ENCODE data around the gene CSF1R.

Gene CSF1R

DNA sequence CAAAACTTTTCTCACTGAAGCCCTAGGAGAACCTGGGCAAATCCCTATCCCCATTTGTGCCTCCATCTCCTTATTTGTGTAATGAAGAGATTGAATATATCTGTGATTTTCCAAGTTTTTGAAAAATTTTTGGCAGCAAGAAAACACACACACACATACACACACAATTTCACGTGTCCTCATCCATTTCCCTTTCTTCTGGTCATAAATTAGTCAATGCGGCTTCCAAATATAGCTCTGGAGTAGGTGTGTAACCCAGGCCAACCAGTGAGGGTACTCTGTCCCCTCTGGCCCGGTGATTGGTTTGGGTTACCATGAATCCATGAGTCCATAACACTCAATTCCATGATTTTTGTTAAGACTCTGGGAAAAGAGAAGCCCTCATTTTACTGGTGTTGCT, 12.7 kb downstream of the CSF1R start:
- DNase-seq (ENCODE audit: low read depth in 2 of 3, low spot score in 1 of 3), result no peak

DNA sequence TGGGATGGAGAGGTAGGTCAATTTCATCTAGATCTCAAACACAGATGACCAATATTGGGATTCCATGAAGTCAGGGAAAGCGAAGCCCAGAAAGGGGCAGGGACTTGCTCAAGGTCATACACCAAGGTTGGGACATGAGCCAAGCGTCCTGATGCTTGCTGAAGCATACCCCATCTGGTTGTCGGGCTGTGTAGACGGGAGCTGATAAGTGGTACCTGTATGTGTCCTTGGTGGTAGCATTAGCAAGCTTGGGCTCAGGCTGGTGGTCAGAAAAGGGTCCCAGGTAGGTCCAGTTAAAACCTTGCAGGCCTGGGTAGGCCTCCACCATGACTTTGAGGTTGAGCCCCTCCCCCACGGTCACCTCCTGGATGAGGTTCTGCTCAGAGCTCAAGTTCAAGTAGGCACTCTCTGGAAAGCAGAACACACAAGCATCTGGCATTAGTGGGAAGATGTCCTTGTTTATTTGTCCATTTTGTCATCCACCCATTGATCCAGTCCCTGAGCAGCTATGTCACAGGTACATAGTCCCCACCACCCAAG, 13.2 kb downstream of the CSF1R start:
- DNase-seq (ENCODE audit: low read depth in 2 of 3, low spot score in 1 of 3), result no peak

DNA sequence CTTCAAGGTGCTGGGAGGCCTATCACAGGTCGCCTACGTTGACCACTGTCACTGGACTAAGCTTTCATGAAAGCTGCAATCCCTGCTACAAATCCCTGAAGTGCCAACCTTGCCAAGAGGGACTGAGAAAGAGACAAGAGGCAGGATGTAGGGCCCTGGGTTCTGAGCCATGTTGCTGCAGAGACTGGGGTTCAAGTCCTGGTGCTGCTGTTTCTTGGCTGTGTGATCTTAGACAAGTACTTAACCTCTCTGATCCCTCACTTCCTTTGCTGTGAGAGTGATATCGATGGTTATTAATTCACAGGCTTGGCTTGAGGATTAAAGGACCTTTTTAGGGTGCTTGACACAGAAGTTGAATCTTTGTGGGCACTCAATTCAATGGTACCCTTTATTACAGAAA, 15.5 kb downstream of the CSF1R start:
- DNase-seq (ENCODE audit: low read depth in 2 of 3, low spot score in 1 of 3), result no peak

DNA sequence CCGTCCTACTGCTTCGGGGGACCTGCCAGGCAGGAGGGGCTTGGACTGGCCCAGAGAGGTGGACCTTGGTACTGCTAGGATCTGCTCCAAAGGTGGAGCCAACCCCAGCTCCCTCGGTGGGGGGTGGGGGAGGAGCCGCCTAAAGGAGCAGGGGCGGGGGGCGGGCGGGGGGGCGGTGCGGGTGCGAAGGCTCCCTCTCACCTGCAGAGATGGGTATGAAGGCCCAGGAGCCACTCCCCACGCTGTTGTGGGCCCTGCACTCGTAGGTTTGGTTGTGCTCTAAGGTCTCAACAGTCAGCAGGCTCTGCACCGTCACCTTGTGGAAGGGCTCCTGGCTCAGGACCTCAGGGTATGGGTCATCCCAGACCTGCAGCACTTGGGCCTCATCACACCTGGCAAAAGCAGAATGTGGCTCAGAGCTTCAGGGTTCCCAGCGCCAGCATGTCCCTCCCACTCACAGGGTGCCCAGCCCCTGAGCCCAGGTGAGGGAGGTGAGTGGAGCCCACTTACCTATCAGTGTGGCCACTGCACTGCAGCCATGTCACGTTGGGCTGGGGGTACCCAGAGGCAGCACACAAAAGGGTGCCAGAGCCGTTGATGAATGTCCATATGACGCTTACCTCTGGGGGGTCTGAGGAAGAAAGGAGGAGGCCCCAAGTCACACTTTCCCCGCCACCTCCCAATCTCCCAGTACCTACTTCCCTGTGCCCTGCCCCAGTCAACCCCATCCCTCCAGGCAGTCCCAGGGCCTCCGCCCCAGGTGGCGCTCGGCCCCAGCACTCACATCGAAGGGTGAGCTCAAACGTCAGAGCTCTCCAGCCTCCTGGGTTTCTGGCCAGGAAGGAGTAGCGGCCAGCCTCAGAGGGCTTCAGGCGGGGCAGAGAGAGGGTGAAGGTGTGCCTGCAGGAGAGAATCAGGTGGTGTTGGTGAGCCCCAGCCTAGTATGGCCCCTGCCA, 16.4 kb downstream of the CSF1R start:
- DNase-seq (ENCODE audit: low read depth in 2 of 3, low spot score in 1 of 3), result no peak

DNA sequence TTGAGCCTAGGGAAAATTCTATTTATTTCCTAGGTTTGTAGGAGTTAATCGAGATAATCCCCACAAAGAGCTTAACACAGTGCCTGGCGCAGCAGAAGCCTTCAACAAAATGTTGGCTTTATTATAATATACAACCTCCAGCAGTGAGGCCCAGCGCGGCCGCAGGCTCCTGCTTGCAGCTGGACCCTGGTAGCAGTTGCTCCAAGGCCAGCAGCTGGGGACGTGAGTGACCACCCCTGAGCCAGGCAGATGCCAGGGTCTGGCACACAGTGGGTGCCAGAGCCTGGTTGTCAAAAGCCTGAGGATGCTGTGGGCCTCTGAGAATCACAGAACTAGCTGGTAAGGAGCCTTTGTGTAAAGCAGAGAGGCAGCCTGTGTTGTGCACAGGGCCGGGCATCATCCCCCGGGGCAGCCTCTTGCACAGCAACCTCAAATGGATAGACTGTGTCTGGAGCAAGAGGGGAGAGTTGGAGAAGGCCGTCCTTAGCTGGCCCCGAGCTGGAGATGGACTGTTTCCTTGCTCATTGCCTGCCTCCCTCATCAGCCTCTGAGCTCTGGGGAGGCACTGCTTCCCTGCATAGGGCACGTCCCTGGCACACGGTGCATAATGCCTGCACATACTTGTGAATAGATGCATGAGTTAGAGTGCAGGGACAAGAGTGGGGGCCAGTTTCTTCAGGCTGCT, 17.3 kb downstream of the CSF1R start:
- DNase-seq (ENCODE audit: low read depth in 2 of 3, low spot score in 1 of 3), result no peak

DNA sequence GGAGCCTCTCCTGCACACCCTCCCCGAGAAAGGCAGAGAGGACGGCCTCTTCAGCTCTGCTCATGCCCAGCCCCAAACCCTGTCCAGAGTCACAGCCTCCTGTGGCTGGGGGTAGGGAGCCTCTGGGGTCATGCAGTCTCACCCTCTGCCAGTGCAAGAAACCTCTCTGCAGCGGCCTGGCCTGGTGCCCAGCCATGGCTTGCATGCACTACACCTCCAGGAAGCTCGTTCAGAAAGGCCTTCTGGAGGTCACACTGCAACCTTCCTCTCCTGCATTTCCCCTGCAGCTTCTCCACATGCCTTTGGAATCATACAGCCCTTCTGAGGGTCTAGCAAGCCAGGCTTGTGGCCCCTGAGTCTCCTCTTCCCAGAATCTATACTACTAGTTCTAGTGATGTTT, 17.9 kb downstream of the CSF1R start:
- DNase-seq (ENCODE audit: low read depth in 2 of 3, low spot score in 1 of 3), result no peak

DNA sequence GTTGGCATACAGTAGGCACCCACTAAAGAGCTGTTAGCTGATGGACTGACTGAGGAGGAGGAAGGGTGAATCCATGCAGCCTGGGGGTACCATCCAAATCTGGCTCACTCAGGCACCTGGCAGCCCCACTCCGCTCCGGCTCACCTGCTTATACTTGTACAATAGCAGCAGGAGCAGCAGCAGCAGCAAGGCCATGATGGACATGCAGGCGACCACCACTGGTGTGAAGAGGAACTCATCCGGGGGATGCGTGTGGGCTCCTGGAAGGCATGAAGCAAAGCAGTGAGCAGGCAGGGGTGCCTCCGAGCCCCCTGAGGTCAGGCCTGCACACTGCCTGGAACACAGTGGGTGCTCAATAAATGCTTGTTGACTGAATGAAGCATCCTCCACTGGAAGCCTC, 18.3 kb downstream of the CSF1R start:
- DNase-seq (ENCODE audit: low read depth in 2 of 3, low spot score in 1 of 3), result no peak

DNA sequence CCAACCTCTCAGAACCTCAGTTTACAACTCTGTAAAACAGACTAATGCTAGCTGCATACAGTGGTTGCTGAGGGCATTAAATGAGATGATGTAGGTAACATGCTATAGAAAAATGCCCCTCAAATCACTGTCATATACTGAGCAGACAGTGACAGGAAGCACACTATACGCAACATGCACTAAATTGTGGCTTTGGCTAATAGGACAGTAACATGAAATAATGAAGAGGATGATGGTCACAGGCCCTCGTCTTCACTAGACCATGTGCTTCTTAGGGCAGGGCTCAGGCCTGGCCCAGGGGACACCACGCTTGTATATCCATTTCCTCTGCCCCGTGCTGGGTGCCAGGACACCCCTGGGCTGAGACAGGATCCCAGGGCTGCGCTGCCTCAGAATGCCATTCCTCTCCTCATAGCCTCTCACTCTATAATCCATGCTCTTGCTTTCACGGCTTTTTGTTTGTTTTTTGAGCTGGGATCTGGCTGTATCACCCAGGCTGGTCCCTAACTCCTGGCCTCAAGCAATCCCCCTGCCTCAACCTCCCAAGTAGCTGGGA, 18.9 kb downstream of the CSF1R start:
- DNase-seq (ENCODE audit: low read depth in 2 of 3, low spot score in 1 of 3), result no peak

DNA sequence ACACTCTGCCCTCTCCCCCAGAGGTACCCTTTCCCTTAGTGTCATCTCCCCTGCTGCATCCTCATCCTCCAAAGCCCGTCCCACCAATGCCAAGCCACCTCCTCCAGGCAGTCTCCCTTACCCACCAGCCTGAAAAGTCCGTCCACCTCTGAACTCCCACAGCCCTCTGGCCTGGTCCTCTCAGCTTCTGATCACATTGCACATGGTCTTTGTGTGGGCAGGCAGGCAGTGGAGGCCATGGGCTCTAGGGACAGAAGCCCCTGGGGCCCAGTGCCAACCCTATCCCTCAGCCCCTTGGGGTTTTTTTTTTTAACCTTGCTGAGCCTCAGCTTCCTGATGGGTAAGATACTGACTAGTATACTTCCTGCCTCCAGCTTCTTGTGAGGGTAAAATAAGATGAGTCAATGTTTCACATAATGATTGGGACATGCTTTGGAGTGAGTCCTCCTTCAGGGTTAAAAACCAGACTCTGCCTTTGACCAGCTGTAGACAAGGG, 19.4 kb downstream of the CSF1R start:
- no peak for DNase-seq (ENCODE audit: low read depth in 2 of 3, low spot score in 1 of 3)

DNA sequence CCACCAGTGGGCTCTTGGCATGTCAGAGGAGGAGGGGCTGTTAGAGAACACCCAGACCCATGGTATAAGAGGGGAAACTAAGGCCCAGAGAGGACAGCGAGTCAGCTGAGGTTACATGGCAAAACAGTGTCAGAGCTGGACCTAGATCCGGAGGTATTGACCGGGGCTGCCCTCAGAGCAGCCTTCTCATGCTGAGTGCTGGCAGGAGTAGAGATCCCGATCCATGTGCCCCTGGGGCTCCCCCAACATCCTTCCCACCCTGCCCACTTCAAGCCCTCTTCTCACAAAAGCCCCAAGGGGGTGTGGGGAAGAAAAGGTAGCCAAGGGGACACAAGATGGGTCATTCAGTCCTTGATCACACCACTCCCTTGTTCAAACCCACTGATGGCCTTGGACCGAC, 19.9 kb downstream of the CSF1R start:
- DNase-seq (ENCODE audit: low read depth in 2 of 3, low spot score in 1 of 3), result no peak

DNA sequence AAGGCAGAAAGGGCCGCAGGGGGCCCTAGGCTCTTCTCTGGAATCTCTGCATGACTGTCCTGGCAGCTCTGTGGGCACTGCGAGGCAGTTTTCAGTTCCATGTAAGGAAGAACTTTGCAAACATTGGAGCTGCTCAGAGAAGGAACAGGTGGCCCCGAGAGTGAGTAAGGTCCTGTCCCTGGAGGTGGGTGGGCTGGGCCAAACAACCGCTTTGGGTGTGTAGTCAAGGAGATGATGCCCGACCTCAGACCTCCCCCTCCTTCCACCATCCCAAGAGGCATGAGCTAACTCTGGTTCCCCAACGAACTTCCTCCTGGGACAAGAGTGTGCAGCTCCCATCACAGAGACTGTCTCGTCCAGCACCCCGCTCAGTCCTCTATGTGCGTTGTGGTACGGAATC, 20.5 kb downstream of the CSF1R start:
- DNase-seq (ENCODE audit: low read depth in 2 of 3, low spot score in 1 of 3), result no peak

DNA sequence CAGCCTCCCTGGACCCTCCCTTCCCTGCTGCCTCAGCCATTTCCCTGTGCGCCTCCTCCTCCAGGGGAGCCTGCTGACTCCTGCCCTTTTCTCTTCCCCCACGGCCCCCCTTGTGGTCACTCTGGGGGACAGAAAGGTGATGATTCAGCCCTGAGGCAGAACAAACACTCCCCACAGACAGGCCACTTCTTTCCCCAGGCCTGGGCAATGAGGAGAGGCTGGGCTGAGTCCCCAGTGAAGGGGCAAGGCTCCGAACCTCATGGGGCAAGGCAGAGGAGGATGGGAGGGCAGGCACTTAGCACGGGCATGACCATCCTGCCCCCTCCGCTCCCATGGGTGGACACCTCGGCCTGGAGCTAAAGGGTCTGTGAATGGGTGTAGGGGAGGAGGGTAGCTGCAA, 21.0 kb downstream of the CSF1R start:
- no peak for DNase-seq (ENCODE audit: low read depth in 2 of 3, low spot score in 1 of 3)

DNA sequence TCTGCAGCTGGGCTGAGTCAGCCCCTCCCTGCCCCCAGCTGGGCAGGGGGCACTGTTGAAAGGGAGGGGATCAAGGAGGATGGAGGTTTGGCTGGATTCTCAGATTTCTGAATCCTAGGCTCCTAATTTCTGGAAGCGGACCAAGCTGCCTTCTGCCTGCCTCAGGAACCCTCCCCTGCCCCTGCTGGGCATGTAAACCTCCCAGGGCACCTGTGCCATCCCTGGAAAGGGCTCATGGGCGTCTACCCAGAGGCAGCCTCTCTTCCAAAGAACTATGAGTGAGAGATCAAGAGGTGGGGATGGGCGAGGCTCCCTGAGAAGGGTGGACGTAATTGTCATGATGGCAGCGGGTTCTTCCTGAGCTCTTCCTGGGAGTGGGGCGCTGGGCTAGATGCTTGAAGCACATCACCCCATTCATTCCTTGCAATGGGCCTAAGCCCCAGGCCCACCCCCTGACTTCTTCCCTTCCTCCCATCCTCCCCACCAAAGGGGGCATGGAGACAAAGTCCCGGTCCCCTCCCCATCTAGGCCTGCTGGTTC, 21.6 kb downstream of the CSF1R start:
- no peak for DNase-seq (ENCODE audit: low read depth in 2 of 3, low spot score in 1 of 3)

DNA sequence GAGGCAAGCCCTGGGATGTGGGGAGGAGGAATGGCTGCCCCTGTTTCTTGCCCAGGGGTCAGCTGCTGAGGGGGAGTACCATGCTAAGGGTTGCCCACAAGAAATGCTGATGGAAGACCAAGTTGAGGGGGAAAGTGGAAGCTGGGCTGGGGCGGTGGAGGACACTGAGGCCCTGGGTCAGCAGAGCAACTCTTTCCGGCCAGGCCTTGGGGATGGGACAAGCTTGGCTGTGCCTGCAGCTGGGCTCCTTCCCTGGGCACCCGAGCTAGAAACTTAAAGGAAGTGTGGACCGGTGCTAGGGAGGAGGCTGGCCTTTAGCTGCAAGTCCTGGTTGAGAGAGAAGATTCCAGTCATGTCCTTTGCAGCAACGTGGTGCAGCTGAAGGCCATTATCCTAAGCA, 22.7 kb downstream of the CSF1R start:
- DNase-seq (ENCODE audit: low read depth in 2 of 3, low spot score in 1 of 3), result no peak

DNA sequence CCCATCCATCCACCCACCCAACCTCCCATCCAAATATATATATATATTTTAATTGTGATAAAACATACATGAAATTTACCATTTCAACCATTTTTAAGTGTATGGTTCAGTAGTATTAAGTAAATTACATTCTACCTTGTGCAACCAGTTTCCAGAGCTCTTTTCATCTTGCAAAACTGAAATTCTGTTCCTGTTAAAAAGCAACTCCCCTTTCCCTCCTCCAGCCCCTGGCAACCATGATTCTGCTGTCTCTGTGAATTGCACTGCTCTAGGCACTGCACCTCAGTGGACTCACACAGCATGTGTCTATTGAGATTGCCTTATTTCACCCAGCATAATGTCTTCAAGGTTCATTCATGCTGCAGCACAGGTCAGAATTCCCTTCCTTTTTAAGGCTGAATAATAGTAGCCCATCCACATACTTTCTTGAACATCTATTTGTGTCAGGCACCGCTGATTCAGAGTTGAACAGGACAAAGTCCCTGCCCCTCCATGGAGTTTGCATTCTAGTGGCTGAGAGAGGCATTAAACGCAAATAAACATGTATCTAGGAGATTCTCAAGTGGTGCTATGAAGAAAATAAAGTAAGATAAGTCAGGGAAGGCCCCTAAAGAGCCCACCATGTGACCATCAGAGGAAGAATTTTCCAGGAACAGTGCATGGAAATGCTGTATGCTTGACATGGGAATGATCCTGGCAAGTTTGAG, 24.0 kb downstream of the CSF1R start:
- no peak for DNase-seq (ENCODE audit: low read depth in 2 of 3, low spot score in 1 of 3)

DNA sequence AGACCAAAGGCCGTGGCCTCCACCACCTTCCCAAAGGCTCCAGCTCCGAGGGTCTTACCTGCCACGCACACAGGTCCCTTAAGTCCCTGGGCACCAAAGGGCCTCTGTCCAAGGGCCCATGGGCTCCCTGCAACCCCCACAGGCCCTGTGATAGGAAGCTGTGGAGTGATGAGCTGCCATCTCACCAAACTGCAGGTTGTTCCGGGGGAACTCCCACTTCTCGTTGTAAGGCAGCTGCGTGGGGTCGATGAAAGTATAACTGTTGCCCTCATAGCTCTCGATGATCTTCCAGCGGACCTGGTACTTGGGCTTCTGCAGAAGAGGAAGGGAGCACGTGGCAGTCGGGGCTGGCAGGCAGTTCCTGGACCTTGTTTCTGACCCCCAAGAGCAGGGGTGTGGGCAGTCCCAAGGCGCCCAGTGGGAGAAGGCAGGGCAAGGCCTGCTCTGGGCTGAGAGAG, 24.8 kb downstream of the CSF1R start:
- no peak for DNase-seq (ENCODE audit: low read depth in 2 of 3, low spot score in 1 of 3)

DNA sequence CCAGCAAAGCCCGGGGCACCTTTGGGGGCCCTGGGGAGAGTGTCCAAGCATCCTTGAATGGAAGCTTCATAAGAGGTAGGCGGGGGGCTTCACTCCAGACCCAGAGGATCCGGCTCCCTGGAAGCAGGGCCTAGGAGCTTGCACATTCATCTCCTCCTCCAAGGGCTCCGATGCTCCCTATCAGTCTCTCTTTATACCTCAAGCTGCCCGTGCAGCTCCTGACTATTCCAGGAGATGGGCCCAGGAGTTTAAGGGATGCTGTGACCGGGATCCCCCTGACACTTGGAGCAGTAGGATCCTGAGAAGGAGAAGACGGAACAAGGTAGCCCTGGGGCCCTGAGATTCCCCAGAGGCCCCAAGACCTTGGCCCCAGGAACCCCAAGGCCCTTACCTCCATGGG, 25.9 kb downstream of the CSF1R start:
- no peak for DNase-seq (ENCODE audit: low read depth in 2 of 3, low spot score in 1 of 3)

DNA sequence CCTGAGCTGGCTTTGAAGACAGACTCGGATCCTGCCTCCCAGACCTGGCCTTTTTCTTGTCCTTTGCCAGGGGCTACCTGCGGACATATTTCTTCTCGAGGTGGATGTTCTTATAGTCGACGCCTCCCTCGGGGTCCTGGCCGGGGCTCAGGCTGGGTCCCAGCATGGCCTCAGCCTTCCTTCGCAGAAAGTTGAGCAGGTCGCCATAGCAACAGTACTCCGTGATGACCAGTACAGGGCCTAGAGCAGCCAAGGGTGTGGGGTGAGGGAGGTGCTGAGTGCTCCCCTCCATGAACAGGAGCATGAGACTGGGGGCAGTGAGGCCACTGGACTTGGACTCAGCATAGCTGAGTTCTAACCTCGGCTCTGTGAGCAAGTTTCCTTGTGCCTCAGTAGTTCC, 26.7 kb downstream of the CSF1R start:
- DNase-seq (ENCODE audit: low read depth in 2 of 3, low spot score in 1 of 3), result no peak

DNA sequence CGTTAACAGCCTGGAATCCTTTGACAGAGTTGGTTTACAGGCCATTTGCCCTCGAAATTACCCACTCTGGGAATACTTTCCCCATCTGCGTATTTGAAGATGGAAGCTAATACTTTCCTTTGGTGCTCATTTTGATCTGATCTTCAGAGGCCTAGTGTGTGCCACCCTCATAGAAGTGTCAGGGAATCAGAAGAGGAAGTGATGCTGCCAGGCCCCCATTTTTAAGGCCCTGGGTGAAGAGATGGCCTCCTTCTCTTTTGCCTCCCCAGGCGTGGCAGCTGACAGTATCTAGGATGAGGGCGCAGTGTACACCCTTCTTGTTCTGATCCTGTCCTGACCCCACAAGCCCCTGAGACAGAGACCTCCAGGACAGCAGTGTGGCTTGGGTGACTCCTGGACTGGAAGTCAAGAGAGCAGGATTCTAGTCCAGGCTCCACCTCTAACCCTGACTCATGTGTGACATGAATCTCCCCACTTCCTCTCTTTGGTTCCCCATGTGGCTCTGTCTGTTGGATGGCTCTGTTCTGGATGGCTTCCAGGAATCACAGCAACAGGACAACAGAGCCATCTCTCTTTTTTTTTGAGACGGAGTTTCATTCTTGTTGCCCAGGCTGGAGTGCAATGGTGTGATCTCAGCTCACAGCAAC, 27.8 kb downstream of the CSF1R start:
- DNase-seq (ENCODE audit: low read depth in 2 of 3, low spot score in 1 of 3), result no peak

DNA sequence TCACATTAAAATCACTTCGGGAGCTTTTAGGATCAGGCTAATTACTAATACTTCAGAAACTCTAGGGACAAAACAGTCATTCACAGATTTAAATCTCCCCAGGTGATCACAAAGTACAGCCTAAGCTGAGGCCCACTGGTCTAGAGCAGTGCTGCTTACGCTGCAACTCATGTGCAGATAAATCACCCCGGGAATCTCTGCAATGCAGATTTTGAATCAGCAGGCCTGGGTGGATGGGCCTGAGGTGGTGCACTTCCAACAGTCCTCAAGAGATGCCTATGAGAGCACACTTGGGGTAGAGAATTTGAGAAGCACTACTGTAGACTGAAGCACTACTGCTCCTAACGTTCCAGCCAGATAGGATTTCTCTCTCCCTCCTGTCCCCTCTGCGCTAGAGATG, 28.4 kb downstream of the CSF1R start:
- DNase-seq (ENCODE audit: low read depth in 2 of 3, low spot score in 1 of 3), result no peak

All from stimulated activated CD4-positive, alpha-beta T cell treated with anti-CD3 and anti-CD28 coated beads, Interleukin-12 subunit alpha, Interleukin-12 subunit beta, amount 100 ng/mL, for 48 hours (primary cell).